ENCODE results near the gene ATP1B4. TPM values are rescaled to one million over a fixed set of nuclear protein-coding genes. Genes with fewer than 3 reads are reported as not detected.

Gene ATP1B4
- total and polyA plus RNA-seq, 4 donors: not detected

Other genes starting within 250 kb of the ATP1B4 start
- gene RHOXF1, start 246.2 kb upstream of the ATP1B4 start, total RNA-seq: not detected
- not detected for gene RHOXF1, start 246.2 kb upstream of the ATP1B4 start, polyA plus RNA-seq
- not detected for gene RHOXF2, start 203.5 kb upstream of the ATP1B4 start, total RNA-seq
- not detected for gene RHOXF2, start 203.5 kb upstream of the ATP1B4 start, polyA plus RNA-seq
- gene ZBTB33, start 111.3 kb upstream of the ATP1B4 start, total RNA-seq: 10 to 100 TPM; 15.4 to 18.1 TPM
- 1 to 10 TPM; 6.1 to 7.7 TPM for gene ZBTB33, start 111.3 kb upstream of the ATP1B4 start, polyA plus RNA-seq
- not detected for gene TMEM255A, start 50.6 kb upstream of the ATP1B4 start, total RNA-seq
- gene TMEM255A, start 50.6 kb upstream of the ATP1B4 start, polyA plus RNA-seq: under 1 TPM in 1 of 2 donors, not detected in 1; 0.08 TPM
- gene LAMP2, start 107.2 kb downstream of the ATP1B4 start, total RNA-seq: 100 to 1,000 TPM in 1 of 2 donors, 10 to 100 TPM in 1; 80.0 to 111 TPM
- gene LAMP2, start 107.2 kb downstream of the ATP1B4 start, polyA plus RNA-seq: 100 to 1,000 TPM; 128 to 140 TPM
- 10 to 100 TPM; 17.5 to 24.9 TPM for gene CUL4B, start 198.9 kb downstream of the ATP1B4 start, total RNA-seq
- gene CUL4B, start 198.9 kb downstream of the ATP1B4 start, polyA plus RNA-seq: 1 to 10 TPM; 6.0 to 7.9 TPM
- gene MCTS1, start 242.0 kb downstream of the ATP1B4 start, total RNA-seq: 10 to 100 TPM; 12.1 to 17.2 TPM
- gene MCTS1, start 242.0 kb downstream of the ATP1B4 start, polyA plus RNA-seq: 10 to 100 TPM; 32.9 to 56.1 TPM

Measured in liver (tissue), 4 donors.